ENCODE results near the gene THSD7B.

DNA sequence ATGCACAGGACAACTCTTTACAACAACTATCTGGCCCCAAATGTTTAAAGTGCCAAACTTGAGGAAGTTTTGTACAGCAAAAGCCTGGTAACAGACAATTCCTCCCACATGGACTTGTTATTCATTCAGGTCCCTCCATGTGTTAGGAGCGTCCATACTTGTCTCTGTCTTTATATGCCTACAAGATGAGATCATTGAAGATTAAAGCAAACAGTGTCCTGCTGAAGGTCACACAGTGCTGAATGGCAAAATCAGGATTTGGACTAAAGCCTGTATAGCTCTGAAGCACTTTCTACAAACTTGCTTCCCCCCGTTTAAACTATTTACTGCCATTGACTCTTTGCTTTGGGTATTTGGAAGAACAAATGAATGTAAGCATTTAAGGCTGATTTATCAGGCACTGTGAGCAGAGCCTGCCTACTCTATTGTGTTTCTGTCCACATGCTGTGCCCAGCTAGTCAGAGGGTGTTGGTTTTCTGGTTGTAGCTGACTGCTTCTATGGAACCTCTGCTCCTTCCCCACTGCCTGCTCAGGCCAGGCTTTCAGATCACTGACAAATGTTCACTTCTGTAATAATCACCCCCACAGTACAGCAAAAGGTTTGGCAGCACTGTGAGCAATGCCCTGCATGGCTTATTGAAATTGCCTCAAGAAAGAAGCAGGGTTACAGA is 274.3 kb downstream of the THSD7B start:
- TF ChIP-seq ZNF274 (IDR thresholded peaks at IDR 0.05; ENCODE audit: low read depth, low read length) (no peak), SUZ12 (IDR thresholded peaks at IDR 0.05; ENCODE audit: extremely low read depth, insufficient read depth, insufficient read length) (no peak)
